K562 (cell line): ENCODE results near the gene CARS2. TPM values are rescaled to one million over a fixed set of nuclear protein-coding genes. Genes with fewer than 3 reads are reported as not detected.
A peak's percentile ranks its signal among the peaks of the same experiment; 100 is the strongest.

ENCODE experiments used
- BMI1 ChIP-seq: fragments of 150-350 bp; IDR thresholded peaks from 2 replicates; pipeline ENCODE4 v1.6.1; 2014; ENCODE audit warnings: low read length
- BRD9 ChIP-seq: fragments of 450-650 bp; IDR thresholded peaks from 2 replicates; pipeline ENCODE4 v1.6.1; 2018; ENCODE audit warnings: low read depth; ENCODE audit not compliant: partially characterized antibody
- CEBPZ ChIP-seq: fragments of 150-350 bp; IDR thresholded peaks from 2 replicates; pipeline ENCODE4 v1.6.1; 2014; ENCODE audit warnings: low read depth, mild to moderate bottlenecking, low read length, borderline replicate concordance
- CGGBP1 ChIP-seq: fragments of 250-450 bp; sonication (Bioruptor Pico); IDR thresholded peaks from 2 replicates; pipeline ENCODE4 v1.9.0; 2021; ENCODE audit warnings: mild to moderate bottlenecking
- E2F4 ChIP-seq: sonication (generic); formaldehyde crosslinking; IDR thresholded peaks from 2 replicates; pipeline ENCODE4 v1.8.0; 2022; ENCODE audit warnings: mild to moderate bottlenecking, low read depth, missing genetic modification reagents
- HDGF ChIP-seq: fragments of 450-650 bp; IDR thresholded peaks from 2 replicates; pipeline ENCODE4 v1.6.1; 2016
- IFI16 ChIP-seq: fragments of 250-450 bp; sonication (Bioruptor Pico); IDR thresholded peaks from 2 replicates; pipeline ENCODE4 v2.1.2; 2022; ENCODE audit warnings: mild to moderate bottlenecking, inconsistent platforms
- IRF2 ChIP-seq: sonication (generic); formaldehyde crosslinking; IDR thresholded peaks from 2 replicates; pipeline ENCODE4 v1.8.1; 2022; ENCODE audit warnings: mild to moderate bottlenecking, missing genetic modification reagents
- LARP7 ChIP-seq: fragments of 450-650 bp; IDR thresholded peaks from 2 replicates; pipeline ENCODE4 v1.6.1; 2016
- NFRKB ChIP-seq: fragments of 450-650 bp; IDR thresholded peaks from 2 replicates; pipeline ENCODE4 v1.6.1; 2016; ENCODE audit warnings: low read depth
- RBM17 ChIP-seq: fragments of 200-400 bp; formaldehyde crosslinking; IDR thresholded peaks from 2 replicates; pipeline ENCODE4 v1.6.1; 2017; ENCODE audit warnings: low read depth, mild to moderate bottlenecking, low read length, borderline replicate concordance
- RBM25 ChIP-seq: fragments of 200-400 bp; formaldehyde crosslinking; IDR thresholded peaks from 2 replicates; pipeline ENCODE4 v1.6.1; 2018; ENCODE audit warnings: low read length, low read depth, moderate library complexity; ENCODE audit not compliant: severe bottlenecking
- RFX7 ChIP-seq: fragments of 250-450 bp; sonication (Bioruptor Pico); IDR thresholded peaks from 2 replicates; pipeline ENCODE4 v1.5.1; 2021; ENCODE audit warnings: mild to moderate bottlenecking
- SIN3A ChIP-seq, 2 experiments: fragments of 150-350 bp in 1 of 2; IDR thresholded peaks; 2 replicates each; pipeline ENCODE4 v1.6.1; 2011 to 2016; ENCODE audit warnings: borderline replicate concordance in 2 of 2, low read depth in 2 of 2, low read length in 2 of 2, mild to moderate bottlenecking in 2 of 2, moderate library complexity in 2 of 2; ENCODE audit not compliant: control insufficient read depth in 1 of 2
- SREBF1 ChIP-seq: fragments of 150-350 bp; IDR thresholded peaks from 2 replicates; pipeline ENCODE4 v1.6.1; 2014; ENCODE audit warnings: antibody characterized with exemption, low read depth, low read length, borderline replicate concordance
- ZBTB8A ChIP-seq: fragments of 450-650 bp; IDR thresholded peaks from 2 replicates; pipeline ENCODE4 v1.6.1; 2018; ENCODE audit warnings: mild to moderate bottlenecking, moderate library complexity; ENCODE audit not compliant: partially characterized antibody
- ZEB2 ChIP-seq: fragments of 450-650 bp; IDR thresholded peaks from 2 replicates; pipeline ENCODE4 v1.6.1; 2016
- ZKSCAN3 ChIP-seq: fragments of 250-450 bp; sonication (Bioruptor Pico); IDR thresholded peaks from 2 replicates; pipeline ENCODE4 v1.4.0; 2020
- ZNF263 ChIP-seq: sonication (generic); formaldehyde crosslinking; IDR thresholded peaks from 2 replicates; pipeline ENCODE4 v1.8.0; 2022; ENCODE audit warnings: mild to moderate bottlenecking, missing genetic modification reagents, borderline replicate concordance
- ZNF609 ChIP-seq: sonication (generic); formaldehyde crosslinking; IDR thresholded peaks from 2 replicates; pipeline ENCODE4 v1.8.1; 2023; ENCODE audit warnings: missing genetic modification reagents, mild to moderate bottlenecking, borderline replicate concordance
- polyA plus RNA-seq, 8 experiments: library from polyadenylated mRNA; depleted of rRNA in 4 of 8; stranded (reverse) in 5 of 8; unstranded in 3 of 8; fragments of >200 nt; fragmentation: Nextera tagmentation in 2 of 8; fragmentation: Illumina TruSeq in 1 of 8; extraction: Ambion mirVana in 2 of 8; extraction: Trizol in 1 of 8; gene quantifications; 2 replicates each; pipeline versions ENCODE4 v1.2.1 to v1.2.3, GENCODE V29; 2011 to 2014; ENCODE audit warnings: inconsistent platforms in 1 of 8, missing spikeins in 1 of 8
- total RNA-seq, 7 experiments: library from RNA; depleted of rRNA in 6 of 7; stranded (reverse); fragments of >200 nt in 6 of 7; fragmentation: Illumina TruSeq in 2 of 7; extraction: Trizol in 2 of 7; gene quantifications; 2 replicates each; pipeline versions ENCODE4 v1.2.1 to v1.2.3, GENCODE V29; 2011 to 2021; ENCODE audit warnings: low replicate concordance in 1 of 7

CARS2 gene
- total and polyA plus RNA-seq, 9 of the 15 experiments (the other 6 are each of a cell fraction or from before 2014, with no cell fraction given), result 1.7 to 37.4 (median 30.5) TPM

GRCh38 chr13:110705826-110706569 is at the start of gene CARS2 (continued):
- TF ChIP-seq E2F4 (CRISPR knock-in tag), result no peak
- TF ChIP-seq SIN3A (IDR thresholded peaks at IDR 0.05; ENCODE audit: borderline replicate concordance in 2 of 2, control insufficient read depth in 1 of 2, low read depth in 2 of 2, low read length in 2 of 2), result peak in 1 of 2 experiments; percentile 60; a peak in 1 of 4 replicates
- no peak for TF ChIP-seq ZNF609
- TF ChIP-seq HDGF, result no peak
- TF ChIP-seq IRF2, result no peak
- TF ChIP-seq ZKSCAN3 (CRISPR knock-in tag), result no peak
- TF ChIP-seq LARP7, result no peak
- TF ChIP-seq ZBTB8A, result no peak
- TF ChIP-seq BRD9, result no peak
- TF ChIP-seq ZNF263 (CRISPR knock-in tag), result peak; percentile 63; the same call in 1 of the 2 replicates
- TF ChIP-seq CEBPZ, result no peak
- no peak for TF ChIP-seq NFRKB
- TF ChIP-seq RFX7 (CRISPR knock-in tag), result no peak
- TF ChIP-seq RBM25, result peak; percentile 33
- no peak for TF ChIP-seq RBM17
- TF ChIP-seq ZEB2, result no peak
- no peak for TF ChIP-seq BMI1
- no peak for TF ChIP-seq SREBF1
- TF ChIP-seq IFI16 (CRISPR knock-in tag), result no peak
- TF ChIP-seq CGGBP1, result no peak
